Measurements from ENCODE around the gene FANCD2. TPM values are rescaled to one million over a fixed set of nuclear protein-coding genes. Genes with fewer than 3 reads are reported as not detected.
"Not testable (repeated sequence)": the region's sequence is repeated elsewhere in the genome, so short reads cannot be mapped to it uniquely, and the experiment has no call there.

Gene FANCD2
- 12.7 TPM for total RNA-seq

- DNase-seq, result peak; percentile 94
Observed at GRCh38 chr3:10026084-10026890, at the start of gene FANCD2. Gene FANCD2, plus strand, starts transcription at chr3:10026437. Its CDS starts 2,221 bp downstream, at chr3:10028658.

- peak; percentile 21 for DNase-seq
Observed at GRCh38 chr3:9976721-9977709, 49.2 kb upstream of the FANCD2 start.

- DNase-seq, result no peak
Observed at GRCh38 chr3:9978710-9979305, 47.4 kb upstream of the FANCD2 start.

- DNase-seq, result no peak
Observed at GRCh38 chr3:9980251-9980650, 46.0 kb upstream of the FANCD2 start.

- DNase-seq, result no peak
Observed at GRCh38 chr3:9986230-9986725, 40.0 kb upstream of the FANCD2 start.

- DNase-seq, result peak; percentile 49
Observed at GRCh38 chr3:9994086-9994844, 32.0 kb upstream of the FANCD2 start.

GRCh38 chr3:10000686-10001085, 25.6 kb upstream of the FANCD2 start:
- no peak for DNase-seq

GRCh38 chr3:10002951-10003350, 23.3 kb upstream of the FANCD2 start:
- no peak for DNase-seq

GRCh38 chr3:10004506-10004905, 21.7 kb upstream of the FANCD2 start:
- no peak for DNase-seq

- no peak for DNase-seq
Observed at GRCh38 chr3:10004960-10005564, 21.2 kb upstream of the FANCD2 start.

GRCh38 chr3:10006048-10006761, 20.0 kb upstream of the FANCD2 start:
- DNase-seq, result no peak

- DNase-seq, result no peak
Observed at GRCh38 chr3:10006762-10007090, 19.5 kb upstream of the FANCD2 start.

GRCh38 chr3:10007126-10007782, 19.0 kb upstream of the FANCD2 start:
- DNase-seq, result no peak

GRCh38 chr3:10008216-10008587, 18.0 kb upstream of the FANCD2 start:
- DNase-seq, result not testable (repeated sequence)

GRCh38 chr3:10008588-10009344, 17.5 kb upstream of the FANCD2 start:
- DNase-seq, result peak; percentile 93

GRCh38 chr3:10010421-10010877, 15.8 kb upstream of the FANCD2 start:
- DNase-seq, result no peak

GRCh38 chr3:10010878-10011465, 15.3 kb upstream of the FANCD2 start:
- DNase-seq, result peak; percentile 95

- no peak for DNase-seq
Observed at GRCh38 chr3:10011631-10012030, 14.6 kb upstream of the FANCD2 start.

- no peak for DNase-seq
Observed at GRCh38 chr3:10012106-10012505, 14.1 kb upstream of the FANCD2 start.

Measured in tongue (tissue), 2 donors.